ENCODE results near the gene TOLLIP. TPM values are rescaled to one million over a fixed set of nuclear protein-coding genes. Genes with fewer than 3 reads are reported as not detected.

The TOLLIP gene
- total RNA-seq, 1 experiment from 2014 or later = 32.3 TPM

DNA sequence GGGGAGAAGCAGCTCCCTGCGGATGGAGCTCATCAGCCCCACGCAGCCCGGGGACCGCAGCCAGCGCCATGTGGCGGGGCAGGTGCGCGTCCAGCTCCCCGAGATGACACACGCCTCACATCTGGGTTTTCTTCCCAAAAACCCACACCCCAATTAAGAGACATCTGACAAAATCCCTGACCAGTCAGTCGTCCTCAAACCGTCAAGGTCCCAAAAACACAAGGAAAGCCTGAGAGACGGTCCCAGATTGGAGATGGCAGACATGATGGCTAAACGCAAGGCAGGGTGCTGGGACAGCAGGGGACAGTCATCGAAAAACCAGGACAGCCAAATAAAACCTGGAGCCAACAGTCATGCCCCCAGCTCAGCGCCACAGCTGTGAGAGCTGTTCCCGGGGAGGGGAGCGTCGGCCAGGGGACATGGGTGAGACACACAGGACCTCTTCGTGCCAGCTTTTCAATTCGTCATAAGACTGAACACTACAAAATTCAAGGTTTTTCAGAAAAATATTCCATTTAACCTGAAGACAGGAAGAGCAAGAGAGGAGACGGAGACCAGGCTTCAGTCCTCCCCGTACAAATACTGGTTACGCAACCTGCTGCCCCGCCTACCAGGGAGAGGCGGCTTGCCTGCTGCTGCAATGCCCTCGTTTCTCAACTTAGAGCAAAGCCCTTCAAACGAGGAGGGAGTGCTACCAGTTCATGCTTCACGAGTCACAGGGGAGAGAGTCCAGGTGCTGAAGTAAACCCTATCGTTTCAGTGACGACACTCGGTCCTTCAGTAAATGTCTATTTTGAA, 10.5 kb downstream of the TOLLIP start:
- Histone ChIP-seq H3K56ac (ENCODE audit: insufficient read length, low read depth, low read length) (no peak overlapping the region), H2AFZ (ENCODE audit: low read length) (no peak overlapping the region), H3K79me1 (ENCODE audit: insufficient read depth, low read depth, low read length, poor library complexity, severe bottlenecking) (peaks cover 14% of the 10 kb centered on the region), H2BK12ac (ENCODE audit: insufficient read length, low read depth, low read length) (no peak overlapping the region), H3K27me3 (ENCODE audit: insufficient read depth, low read length) (no peaks in the 10 kb centered on the region), H2BK15ac (ENCODE audit: low read depth, low read length) (no peak overlapping the region), H3K4me2 (ENCODE audit: insufficient read depth, insufficient read length, low read length) (no peak overlapping the region), H3K14ac (ENCODE audit: insufficient read depth, low read length) (no peak overlapping the region), H4K20me1 (ENCODE audit: control insufficient read depth, insufficient read depth, insufficient read length) (no peaks in the 10 kb centered on the region), H4K91ac (ENCODE audit: insufficient read length, low read depth, low read length) (no peak overlapping the region), H3T11ph (ENCODE audit: low read length) (no peak overlapping the region), H3K4me1 (ENCODE audit: insufficient read depth, low read length) (no peaks in the 10 kb centered on the region; the same call in 1 of the 2 replicates), H4K5ac (ENCODE audit: insufficient read length, low read depth, low read length) (no peak overlapping the region), H3K23me2 (ENCODE audit: insufficient read length, low read depth, low read length, poor library complexity, severe bottlenecking) (no peaks in the 10 kb centered on the region), H2BK120ac (ENCODE audit: low read depth, low read length, poor library complexity, severe bottlenecking) (no peak overlapping the region), H3K27ac (ENCODE audit: insufficient read length, low read depth, low read length) (no peak overlapping the region), H3K79me2 (ENCODE audit: insufficient read depth, low read length) (peaks cover 1% of the 10 kb centered on the region; the same call in 1 of the 2 replicates), H3K23ac (ENCODE audit: insufficient read length, low read depth, low read length) (no peak overlapping the region), H3K9ac (ENCODE audit: extremely low read depth, insufficient read length, low read length) (no peak overlapping the region), H3K4ac (ENCODE audit: low read depth, low read length) (no peak overlapping the region), H2BK5ac (ENCODE audit: insufficient read length, low read length) (no peak overlapping the region), H3K18ac (ENCODE audit: insufficient read length, low read depth, low read length) (no peak overlapping the region), H4K8ac (replicated peaks; ENCODE audit: insufficient read length, low read depth, low read length) (no peak overlapping the region), H2BK20ac (ENCODE audit: low read depth, low read length, poor library complexity, severe bottlenecking) (no peak overlapping the region), H3K9me3 (ENCODE audit: control insufficient read depth, low read depth, low read length) (no peaks in the 10 kb centered on the region), H2AK5ac (ENCODE audit: insufficient read length, low read length) (no peak overlapping the region)
- TF ChIP-seq, protein P1, sequence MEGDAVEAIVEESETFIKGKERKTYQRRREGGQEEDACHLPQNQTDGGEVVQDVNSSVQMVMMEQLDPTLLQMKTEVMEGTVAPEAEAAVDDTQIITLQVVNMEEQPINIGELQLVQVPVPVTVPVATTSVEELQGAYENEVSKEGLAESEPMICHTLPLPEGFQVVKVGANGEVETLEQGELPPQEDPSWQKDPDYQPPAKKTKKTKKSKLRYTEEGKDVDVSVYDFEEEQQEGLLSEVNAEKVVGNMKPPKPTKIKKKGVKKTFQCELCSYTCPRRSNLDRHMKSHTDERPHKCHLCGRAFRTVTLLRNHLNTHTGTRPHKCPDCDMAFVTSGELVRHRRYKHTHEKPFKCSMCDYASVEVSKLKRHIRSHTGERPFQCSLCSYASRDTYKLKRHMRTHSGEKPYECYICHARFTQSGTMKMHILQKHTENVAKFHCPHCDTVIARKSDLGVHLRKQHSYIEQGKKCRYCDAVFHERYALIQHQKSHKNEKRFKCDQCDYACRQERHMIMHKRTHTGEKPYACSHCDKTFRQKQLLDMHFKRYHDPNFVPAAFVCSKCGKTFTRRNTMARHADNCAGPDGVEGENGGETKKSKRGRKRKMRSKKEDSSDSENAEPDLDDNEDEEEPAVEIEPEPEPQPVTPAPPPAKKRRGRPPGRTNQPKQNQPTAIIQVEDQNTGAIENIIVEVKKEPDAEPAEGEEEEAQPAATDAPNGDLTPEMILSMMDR (conservative IDR thresholded peaks at IDR 0.05) = no peak
- Mint-ChIP-seq H3K27ac (peak overlapping the region in 2 of 3 experiments; percentile 7 to 37; a peak in 4 of 7 replicates), H3K27me3 (ENCODE audit: low read depth) (no peaks in the 10 kb centered on the region), H3K9me3 (no peaks in the 10 kb centered on the region), H3K4me1 (peaks cover 21 to 32% of the 10 kb centered on the region in 2 experiments), H3K36me3 (ENCODE audit: insufficient read depth in 1 of 3, low read depth in 3 of 3) (peaks cover 2 to 12% (median 5%) of the 10 kb centered on the region in 3 experiments; a peak in 4 of 7 replicates), H3K4me3 (no peak overlapping the region)
- peak; percentile 49 for DNase-seq
- no CpG with 5 or more reads among the region's 32 CpGs for WGBS (ENCODE audit: extremely low coverage, insufficient read length, low lambda C conversion rate)

Data from H9 (cell line).